Stimulated activated CD4-positive, alpha-beta T cell treated with anti-CD3 and anti-CD28 coated beads, Interleukin-2, amount 100 ng/mL, for 48 hours (primary cell): Measurements from ENCODE around the gene EEIG2.

Source experiments
- DNase-seq, 2 donors: peaks; one replicate each; pipeline ENCODE4 v3.0.0-alpha.2; 2020

The EEIG2 gene

DNA sequence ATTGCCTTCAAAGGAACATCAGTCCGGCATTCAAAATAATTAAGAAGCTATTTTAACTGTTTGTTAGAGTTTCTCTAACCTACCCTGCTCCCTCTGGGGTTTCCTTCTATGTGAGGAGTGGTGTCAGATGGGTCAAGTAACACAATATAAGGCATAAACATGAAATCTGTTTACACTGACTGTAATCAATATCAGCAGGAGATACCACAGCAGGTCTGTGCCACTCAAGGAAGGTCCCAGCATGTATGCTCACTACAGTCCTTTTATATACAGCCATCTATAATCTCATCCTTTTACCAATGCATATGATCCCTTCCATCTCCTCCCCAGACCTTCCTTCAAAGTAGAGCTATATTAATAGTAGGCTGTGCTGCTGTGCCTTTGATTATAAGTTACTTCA, 25.4 kb downstream of the EEIG2 start:
- no peak for DNase-seq

- no peak for DNase-seq
Observed at GRCh38 chr1:108590441-108590840, 30.5 kb downstream of the EEIG2 start.

DNA sequence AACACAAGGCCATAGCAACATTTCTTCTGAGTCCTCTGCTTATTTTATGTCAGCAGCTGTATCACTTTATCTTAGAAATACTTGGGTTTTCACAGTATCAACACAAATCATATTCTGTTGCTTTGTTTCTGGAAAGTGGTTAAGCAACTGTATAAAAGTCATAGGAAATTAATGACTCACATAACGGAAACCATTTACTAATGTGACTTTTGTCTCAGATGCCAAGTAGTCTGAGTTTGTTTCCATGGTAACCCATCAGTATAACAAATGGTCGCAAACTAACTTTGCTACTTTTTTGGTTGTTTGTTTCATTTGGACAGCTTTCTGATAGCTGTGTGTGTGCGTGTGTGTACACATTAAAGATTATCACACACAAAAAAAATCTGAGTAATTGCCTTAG, 31.1 kb downstream of the EEIG2 start:
- DNase-seq: no peak

DNA sequence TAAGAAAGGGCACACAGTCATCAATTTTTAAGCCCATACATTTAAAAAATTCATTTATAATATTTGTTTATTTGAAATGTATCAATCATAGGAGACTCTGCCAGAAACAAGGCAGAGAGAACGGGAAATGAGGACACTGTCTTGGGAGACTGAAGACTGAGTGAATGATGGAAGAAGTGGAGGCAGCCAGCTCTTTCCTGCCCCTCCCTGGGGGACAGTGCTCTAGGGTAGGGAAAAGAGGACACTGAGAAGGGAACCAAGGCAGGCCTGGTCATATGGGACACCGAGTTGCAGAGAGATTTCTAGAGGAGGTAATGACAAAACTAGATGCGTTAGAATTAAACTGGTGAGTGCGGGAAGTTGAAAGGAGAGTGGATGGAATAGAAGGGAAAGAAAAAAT, 31.6 kb downstream of the EEIG2 start:
- no peak for DNase-seq

- no peak for DNase-seq
Observed at GRCh38 chr1:108592030-108592759, 32.3 kb downstream of the EEIG2 start.

- DNase-seq: no peak
Observed at GRCh38 chr1:108593448-108593847, 33.5 kb downstream of the EEIG2 start.

DNA sequence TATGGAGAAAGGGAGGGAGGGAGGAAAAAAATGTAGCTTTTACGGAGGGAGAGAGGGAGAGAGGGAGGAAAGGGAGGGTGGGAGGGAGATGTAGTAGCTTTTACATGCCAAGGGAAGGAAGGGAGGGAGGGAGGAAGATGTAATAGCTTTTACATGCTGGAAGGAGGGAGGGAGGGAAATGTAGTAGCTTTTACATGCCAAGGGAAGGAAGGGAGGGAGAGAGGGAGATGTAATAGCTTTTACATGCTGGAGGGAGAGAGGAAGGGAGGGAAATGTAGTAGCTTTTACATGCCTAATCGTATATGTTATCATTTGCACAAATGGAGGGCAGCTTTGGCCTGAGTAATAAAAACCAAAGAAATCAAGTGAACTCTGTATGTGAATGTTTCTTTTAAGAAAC, 35.6 kb downstream of the EEIG2 start:
- DNase-seq: no peak

- no peak for DNase-seq
Observed at GRCh38 chr1:108597041-108597440, 37.1 kb downstream of the EEIG2 start.

DNA sequence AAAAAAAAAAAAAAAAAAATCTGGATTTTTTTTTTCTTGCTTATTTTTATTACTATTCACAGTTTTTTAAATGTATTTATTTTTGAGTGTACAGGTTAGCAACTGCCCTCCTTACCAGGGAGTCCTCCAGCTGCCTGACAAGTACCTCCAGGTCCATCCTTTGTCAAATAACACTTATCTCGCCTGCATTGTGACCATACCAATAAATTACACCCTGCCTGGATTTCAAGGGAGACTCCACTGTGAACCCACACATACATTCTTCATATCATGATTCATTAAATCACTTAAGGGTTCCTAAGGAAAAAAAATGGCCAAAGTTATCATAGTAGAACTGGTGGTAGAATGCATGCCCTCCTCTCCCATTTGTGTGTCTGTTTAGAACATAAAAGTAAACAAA, 38.4 kb downstream of the EEIG2 start:
- DNase-seq: no peak

DNA sequence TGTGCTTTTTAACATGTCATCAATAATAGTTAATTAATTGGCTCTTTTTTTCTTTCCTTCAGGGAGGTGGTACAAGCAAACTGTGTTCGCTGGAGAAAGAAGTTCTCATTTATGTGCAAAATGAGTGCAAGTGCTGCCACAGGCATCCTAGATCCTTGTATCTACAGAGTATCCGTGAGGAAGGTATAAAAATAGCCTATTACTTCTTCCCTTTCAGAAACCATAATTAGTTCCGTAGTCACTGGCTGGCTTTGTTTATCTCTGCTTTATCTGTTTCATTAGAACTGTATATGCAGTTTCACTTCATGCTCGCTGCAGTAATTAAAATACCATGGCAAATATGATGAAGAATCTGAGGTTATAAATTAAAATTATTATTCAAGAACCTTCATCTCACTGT, 40.6 kb downstream of the EEIG2 start:
- no peak for DNase-seq

GRCh38 chr1:108601708-108602410, 42.0 kb downstream of the EEIG2 start:
- DNase-seq: no peak

- no peak for DNase-seq
Observed at GRCh38 chr1:108605633-108606032, 45.7 kb downstream of the EEIG2 start.

- no peak for DNase-seq
Observed at GRCh38 chr1:108606478-108606877, 46.6 kb downstream of the EEIG2 start.

- DNase-seq: no peak
Observed at GRCh38 chr1:108609483-108610049, 49.7 kb downstream of the EEIG2 start.
